Esophagus squamous epithelium (tissue), 4 donors: ENCODE measurements around the gene CANT1.

ENCODE experiments used
- POLR2A ChIP-seq, 4 donors: fragments of 450-650 bp; IDR thresholded peaks; one replicate each; pipeline ENCODE4 v1.6.1; 2017; ENCODE audit warnings: antibody characterized with exemption in 4 of 4, mild to moderate bottlenecking in 4 of 4, moderate library complexity in 3 of 4
- TF ChIP-seq, protein P1 (sequence below), 6 experiments: fragments of 450-650 bp in 4 of 6; fragments of 200-600 bp in 2 of 6; sonication (generic) in 2 of 6; IDR thresholded peaks; one replicate each; pipeline ENCODE4 v1.5.1; 2016 to 2019; ENCODE audit warnings: antibody characterized with exemption in 6 of 6, mild to moderate bottlenecking in 4 of 6, moderate library complexity in 4 of 6

DNA sequence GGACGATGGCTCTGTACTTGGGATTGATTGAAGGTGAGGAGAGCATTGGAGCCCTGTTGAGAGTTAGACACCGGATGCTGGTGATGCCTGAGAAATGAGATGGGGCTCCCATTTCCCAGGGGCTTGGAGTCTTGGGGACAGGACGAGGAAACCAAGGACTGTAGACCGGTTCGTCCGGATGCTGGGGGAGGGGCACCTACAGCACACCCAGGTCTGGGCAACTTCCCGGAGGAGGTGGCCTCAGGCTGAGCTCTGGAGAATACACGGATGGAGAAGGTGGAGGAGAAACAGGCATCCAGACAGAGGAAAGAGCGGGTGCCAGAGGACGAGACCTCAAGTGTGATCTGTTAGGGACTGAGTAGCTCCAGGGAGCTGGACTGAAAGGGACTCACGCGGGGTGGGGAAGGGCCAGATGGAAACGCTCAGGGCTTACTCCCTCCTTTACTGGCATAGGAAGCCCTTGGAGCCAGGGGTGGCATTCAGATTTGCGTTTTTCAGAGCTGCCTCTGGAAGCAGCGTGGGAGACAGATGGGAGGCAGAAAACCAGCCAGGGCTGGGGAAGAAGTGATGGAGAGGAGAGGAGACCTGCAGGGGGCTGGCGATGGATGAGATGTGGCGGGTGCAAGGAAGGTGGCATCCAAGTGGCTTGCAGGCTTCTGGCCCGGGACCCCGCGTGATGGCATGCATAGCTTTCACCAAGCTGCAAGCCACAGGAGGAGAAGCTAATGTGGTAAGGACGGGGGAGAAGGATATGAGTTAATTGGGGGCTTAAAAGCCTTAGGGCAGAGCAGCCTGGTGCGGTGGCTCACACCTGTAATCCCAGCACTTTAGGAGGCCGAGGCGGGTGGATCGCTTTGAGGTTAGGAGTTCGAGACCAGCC is 22.7 kb upstream of the CANT1 start:
- TF ChIP-seq, protein P1, sequence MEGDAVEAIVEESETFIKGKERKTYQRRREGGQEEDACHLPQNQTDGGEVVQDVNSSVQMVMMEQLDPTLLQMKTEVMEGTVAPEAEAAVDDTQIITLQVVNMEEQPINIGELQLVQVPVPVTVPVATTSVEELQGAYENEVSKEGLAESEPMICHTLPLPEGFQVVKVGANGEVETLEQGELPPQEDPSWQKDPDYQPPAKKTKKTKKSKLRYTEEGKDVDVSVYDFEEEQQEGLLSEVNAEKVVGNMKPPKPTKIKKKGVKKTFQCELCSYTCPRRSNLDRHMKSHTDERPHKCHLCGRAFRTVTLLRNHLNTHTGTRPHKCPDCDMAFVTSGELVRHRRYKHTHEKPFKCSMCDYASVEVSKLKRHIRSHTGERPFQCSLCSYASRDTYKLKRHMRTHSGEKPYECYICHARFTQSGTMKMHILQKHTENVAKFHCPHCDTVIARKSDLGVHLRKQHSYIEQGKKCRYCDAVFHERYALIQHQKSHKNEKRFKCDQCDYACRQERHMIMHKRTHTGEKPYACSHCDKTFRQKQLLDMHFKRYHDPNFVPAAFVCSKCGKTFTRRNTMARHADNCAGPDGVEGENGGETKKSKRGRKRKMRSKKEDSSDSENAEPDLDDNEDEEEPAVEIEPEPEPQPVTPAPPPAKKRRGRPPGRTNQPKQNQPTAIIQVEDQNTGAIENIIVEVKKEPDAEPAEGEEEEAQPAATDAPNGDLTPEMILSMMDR (IDR thresholded peaks at IDR 0.05), result no peak
- no peak for TF ChIP-seq POLR2A (IDR thresholded peaks at IDR 0.05)
